T47D (cell line): ENCODE results near the gene ERP27.

Source experiments
- DNase-seq, 2 experiments: peaks; one replicate each; pipeline versions ENCODE4 v3.0.0 to v3.0.0-alpha.2; 2011 to 2012; ENCODE audit warnings: low read depth in 1 of 2, low spot score in 1 of 2
- JUND ChIP-seq: IDR thresholded peaks from 2 replicates; pipeline ENCODE4 v1.6.1; 2012; ENCODE audit warnings: low read depth
- in situ Hi-C: cut with HindIII; loops from 2 replicates; pipeline ENCODE4 v1.10.0; 2016; ENCODE audit warnings: low sequenced_read_pairs, low pct_unique_long_range_greater_than_20kb

Gene ERP27

GRCh38 chr12:14921218-14921617, 17.1 kb downstream of the ERP27 start:
- DNase-seq, result no peak
- in situ Hi-C loops, result no loop called here
- TF ChIP-seq JUND, result no peak

GRCh38 chr12:14920475-14921126, 17.7 kb downstream of the ERP27 start:
- in situ Hi-C loops, result no loop called here
- no peak for TF ChIP-seq JUND
- DNase-seq, result no peak

- in situ Hi-C loops, result no loop called here
- DNase-seq, result no peak
- TF ChIP-seq JUND, result no peak
These were observed 18.9 kb downstream of the ERP27 start for GRCh38 chr12:14919455-14919854.

GRCh38 chr12:14915736-14916135, 22.6 kb downstream of the ERP27 start:
- DNase-seq, result no peak
- in situ Hi-C loops, result no loop called here

GRCh38 chr12:14913381-14913781, 25.0 kb downstream of the ERP27 start:
- in situ Hi-C loops, result no loop called here
- no peak for DNase-seq
- TF ChIP-seq JUND, result no peak

More at GRCh38 chr12:14915736-14916135, 22.6 kb downstream of the ERP27 start:
- TF ChIP-seq JUND, result no peak

- no peak for TF ChIP-seq JUND
- no peak for DNase-seq
- in situ Hi-C loops, result no loop called here
These were observed 27.2 kb downstream of the ERP27 start for GRCh38 chr12:14911131-14911530.

- DNase-seq, result no peak
- in situ Hi-C loops, result no loop called here
- no peak for TF ChIP-seq JUND
These were observed 28.0 kb downstream of the ERP27 start for GRCh38 chr12:14910090-14910915.

- DNase-seq, result no peak
- in situ Hi-C loops, result no loop called here
- no peak for TF ChIP-seq JUND
These were observed 30.4 kb downstream of the ERP27 start for GRCh38 chr12:14907953-14908352.

GRCh38 chr12:14906114-14906513, 32.2 kb downstream of the ERP27 start:
- no peak for TF ChIP-seq JUND
- DNase-seq, result peak in 1 of 2 experiments; percentile 90
- in situ Hi-C loops, result no loop called here

GRCh38 chr12:14905269-14906004, 32.9 kb downstream of the ERP27 start:
- no peak for DNase-seq
- in situ Hi-C loops, result no loop called here
- no peak for TF ChIP-seq JUND

- TF ChIP-seq JUND, result 0 out of 2 replicates have a peak, but pooled peaks have one; percentile 25
- in situ Hi-C loops, result no loop called here
- DNase-seq, result peak in 1 of 2 experiments; percentile 86
These were observed 33.5 kb downstream of the ERP27 start for GRCh38 chr12:14904854-14905253.

- DNase-seq, result peak in 1 of 2 experiments; percentile 86
- in situ Hi-C loops, result no loop called here
- no peak for TF ChIP-seq JUND
These were observed 34.8 kb downstream of the ERP27 start for GRCh38 chr12:14903386-14904098.

- peak; percentile 65 for TF ChIP-seq JUND
- in situ Hi-C loops, result no loop called here
- DNase-seq, result peak in 1 of 2 experiments; percentile 89
These were observed 35.9 kb downstream of the ERP27 start for GRCh38 chr12:14902465-14902864.
